ENCODE measurements around the gene ADAMTS9.

Gene ADAMTS9

DNA sequence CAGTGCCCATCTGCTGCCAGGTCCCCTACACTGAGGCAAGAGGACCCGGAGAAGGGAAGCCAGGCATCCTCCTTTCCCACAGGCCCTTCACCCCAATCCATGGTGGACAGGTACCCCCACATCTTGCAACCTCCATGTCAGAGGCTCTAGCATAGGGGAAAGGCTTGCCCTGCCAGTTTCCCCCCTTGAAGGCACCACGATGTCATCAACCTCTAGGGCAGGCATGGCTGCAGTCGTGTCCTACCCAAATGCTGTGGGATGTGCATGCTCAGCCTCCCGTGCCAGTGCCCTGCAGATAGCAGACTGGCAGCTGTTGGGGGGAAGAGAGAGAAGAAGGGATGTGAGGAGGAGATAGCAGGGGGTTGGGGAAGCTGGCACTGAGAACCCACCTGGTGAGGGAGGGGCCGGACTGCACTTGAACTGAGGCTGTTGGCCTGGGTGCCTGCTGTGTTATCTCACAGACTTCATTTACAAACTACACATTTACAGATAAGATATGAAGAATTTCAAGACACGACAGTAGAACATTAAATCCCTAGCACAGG is 197.5 kb downstream of the ADAMTS9 start:
- no peaks in the 10 kb centered on the region for H3K9me3 ChIP-seq (ENCODE audit: control insufficient read depth, insufficient read depth, low read depth, low read length)
- no peak overlapping the region for H3K4me3 ChIP-seq (ENCODE audit: low read depth, low read length)
- no peaks in the 10 kb centered on the region for H3K36me3 ChIP-seq (ENCODE audit: control insufficient read depth, insufficient read depth, low read length)
- H3K27me3 ChIP-seq (ENCODE audit: control insufficient read depth, insufficient read depth, low read length), result peaks cover 14% of the 10 kb centered on the region
- H3K27ac ChIP-seq (ENCODE audit: low read depth, low read length), result no peak overlapping the region
- peaks cover 33% of the 10 kb centered on the region for H3K4me1 ChIP-seq (ENCODE audit: control insufficient read depth, insufficient read depth, low read length)
- H3K9ac ChIP-seq (ENCODE audit: low read length), result no peak overlapping the region

DNA sequence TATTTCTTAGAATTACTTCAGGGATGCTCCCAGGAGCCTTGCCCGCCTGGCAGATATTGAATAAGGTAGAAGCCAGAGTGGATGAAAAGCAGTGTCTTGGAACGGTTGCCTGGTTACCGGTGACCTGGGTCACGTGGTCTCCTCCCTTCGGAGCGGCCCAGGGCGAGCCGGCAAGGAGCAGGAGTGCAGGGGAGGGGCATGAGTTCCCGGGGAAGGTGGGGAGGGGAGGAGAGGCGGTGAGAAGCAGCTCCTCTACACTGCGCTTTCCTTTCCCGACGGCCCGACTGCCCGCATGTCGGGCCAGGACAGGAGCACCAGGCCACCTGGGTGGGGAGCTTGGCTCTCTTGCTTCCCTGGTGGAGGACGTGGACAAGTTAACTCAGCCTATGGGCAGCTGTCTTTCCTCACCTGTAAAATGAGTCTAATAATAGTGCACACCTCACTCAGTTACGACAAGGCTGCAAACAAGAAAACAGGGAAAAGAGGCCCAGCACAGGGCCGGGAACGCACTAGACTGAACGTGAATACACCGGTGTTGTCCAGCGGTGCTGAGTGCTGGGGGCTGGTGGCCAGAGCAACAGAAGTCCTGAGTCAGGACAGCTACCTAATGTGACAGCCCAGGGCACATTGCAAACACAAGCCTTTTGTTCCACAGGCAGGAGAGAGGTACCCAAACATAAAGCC is 198.3 kb downstream of the ADAMTS9 start:
- Histone ChIP-seq H3K27ac (ENCODE audit: low read depth, low read length) (no peak overlapping the region), H3K9ac (ENCODE audit: low read length) (no peak overlapping the region), H3K4me3 (ENCODE audit: low read depth, low read length) (peak overlapping the region; percentile 32), H3K27me3 (ENCODE audit: control insufficient read depth, insufficient read depth, low read length) (peaks cover 14% of the 10 kb centered on the region), H3K4me1 (ENCODE audit: control insufficient read depth, insufficient read depth, low read length) (peaks cover 33% of the 10 kb centered on the region), H3K9me3 (ENCODE audit: control insufficient read depth, insufficient read depth, low read depth, low read length) (no peaks in the 10 kb centered on the region), H3K36me3 (ENCODE audit: control insufficient read depth, insufficient read depth, low read length) (no peaks in the 10 kb centered on the region)

DNA sequence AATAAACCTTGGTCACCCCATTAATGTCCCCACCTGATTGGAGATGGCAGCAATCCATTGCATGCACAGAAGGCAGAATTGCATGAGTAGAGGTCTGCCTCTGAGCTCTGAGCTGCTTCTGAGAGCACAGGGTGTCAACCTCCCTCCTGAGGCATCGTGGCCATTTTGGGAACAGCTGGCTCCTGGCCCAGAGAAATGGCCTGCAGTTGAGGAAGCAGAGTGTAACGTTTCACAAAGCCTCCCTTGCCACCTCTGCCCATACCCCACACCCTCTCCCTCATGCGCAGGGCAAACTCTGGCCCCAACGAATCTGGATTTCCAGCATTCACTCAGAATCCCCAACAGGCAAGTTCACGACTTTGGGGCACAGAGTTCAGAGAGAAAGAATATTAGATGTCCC is 198.9 kb downstream of the ADAMTS9 start:
- Histone ChIP-seq H3K36me3 (ENCODE audit: control insufficient read depth, insufficient read depth, low read length) (no peaks in the 10 kb centered on the region), H3K9me3 (ENCODE audit: control insufficient read depth, insufficient read depth, low read depth, low read length) (no peaks in the 10 kb centered on the region), H3K27ac (ENCODE audit: low read depth, low read length) (no peak overlapping the region), H3K27me3 (ENCODE audit: control insufficient read depth, insufficient read depth, low read length) (peaks cover 14% of the 10 kb centered on the region), H3K4me1 (ENCODE audit: control insufficient read depth, insufficient read depth, low read length) (peaks cover 33% of the 10 kb centered on the region), H3K4me3 (ENCODE audit: low read depth, low read length) (peak overlapping the region; percentile 32), H3K9ac (ENCODE audit: low read length) (no peak overlapping the region)

DNA sequence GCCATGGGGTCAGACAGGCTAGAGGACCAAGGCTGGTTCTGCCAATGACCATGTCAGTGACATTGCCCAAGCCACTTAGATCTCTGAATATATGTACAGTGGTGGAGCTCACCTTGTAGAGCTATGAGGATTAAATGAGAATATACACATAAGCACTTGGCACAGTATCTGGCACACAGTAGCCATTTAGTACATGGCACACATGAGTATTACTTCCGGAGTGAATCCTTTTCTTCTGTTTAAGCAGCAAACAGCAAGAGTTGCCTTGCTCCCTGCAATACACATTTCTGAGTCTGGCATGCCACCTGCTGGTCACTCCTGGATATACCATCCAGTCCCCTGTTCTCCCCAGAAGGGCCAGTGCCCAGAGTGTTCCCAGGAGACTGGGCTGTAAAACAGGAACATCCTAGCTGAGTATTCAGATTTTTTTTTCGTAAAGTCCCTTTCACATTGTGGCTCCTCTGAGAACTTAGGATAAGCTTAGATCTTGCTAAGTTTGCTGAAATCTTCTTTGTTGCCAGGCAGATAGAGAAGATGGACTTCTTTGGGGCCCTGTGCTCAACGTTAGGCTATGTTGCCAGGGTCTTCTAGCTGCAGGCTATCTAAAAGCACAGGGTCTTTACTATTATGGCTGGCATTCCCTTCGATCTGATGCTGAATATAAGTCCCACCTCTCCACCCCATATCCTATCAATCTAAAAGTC is 203.4 kb downstream of the ADAMTS9 start:
- Histone ChIP-seq H3K4me3 (ENCODE audit: low read depth, low read length) (no peak overlapping the region), H3K27me3 (ENCODE audit: control insufficient read depth, insufficient read depth, low read length) (no peaks in the 10 kb centered on the region), H3K9me3 (ENCODE audit: control insufficient read depth, insufficient read depth, low read depth, low read length) (no peaks in the 10 kb centered on the region), H3K9ac (ENCODE audit: low read length) (no peak overlapping the region), H3K4me1 (ENCODE audit: control insufficient read depth, insufficient read depth, low read length) (peaks cover 7% of the 10 kb centered on the region), H3K27ac (ENCODE audit: low read depth, low read length) (no peak overlapping the region), H3K36me3 (ENCODE audit: control insufficient read depth, insufficient read depth, low read length) (no peaks in the 10 kb centered on the region)

DNA sequence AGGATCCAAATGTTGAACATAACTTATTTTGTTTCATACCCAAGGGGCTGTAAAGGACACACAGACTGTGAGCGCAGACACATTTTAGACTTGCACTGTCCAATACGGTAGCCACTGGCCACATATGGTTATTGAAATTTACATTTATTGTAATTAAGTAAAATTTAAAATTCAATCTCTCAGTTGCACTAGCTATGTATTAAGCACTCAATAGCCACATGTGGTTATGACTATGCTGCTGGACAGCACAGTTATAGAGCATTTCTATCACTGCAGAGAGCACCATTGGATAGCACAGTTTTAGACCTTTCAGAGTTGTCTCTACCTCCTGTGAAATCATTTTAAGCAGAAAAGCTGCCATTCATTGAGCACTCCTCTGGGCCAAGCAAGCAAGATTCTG is 204.3 kb downstream of the ADAMTS9 start:
- Histone ChIP-seq H3K9ac (ENCODE audit: low read length) (no peak overlapping the region), H3K27me3 (ENCODE audit: control insufficient read depth, insufficient read depth, low read length) (no peaks in the 10 kb centered on the region)

DNA sequence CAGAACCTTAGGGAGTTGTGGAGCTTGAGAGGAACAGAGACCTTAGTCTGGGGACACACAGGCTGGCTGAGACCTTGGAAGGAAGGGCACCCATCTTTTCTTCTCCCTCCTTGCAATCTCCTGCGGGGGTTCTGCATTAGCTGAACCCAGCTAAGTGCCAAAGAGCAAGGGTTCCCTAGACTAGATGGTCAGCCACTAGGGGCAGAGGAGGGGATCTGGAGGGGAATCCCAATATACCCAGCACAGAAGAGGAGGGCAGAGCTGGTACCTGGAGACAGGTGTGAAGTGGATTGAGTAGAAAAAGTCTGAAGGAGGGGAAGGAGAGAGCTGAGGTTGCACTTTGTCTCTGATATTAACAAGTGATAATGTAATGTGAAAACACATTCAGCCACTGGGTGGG is 212.8 kb downstream of the ADAMTS9 start:
- Histone ChIP-seq H3K9me3 (ENCODE audit: control insufficient read depth, insufficient read depth, low read depth, low read length) (peaks cover 9% of the 10 kb centered on the region; the same call in 1 of the 2 replicates), H3K4me3 (ENCODE audit: low read depth, low read length) (no peak overlapping the region), H3K9ac (ENCODE audit: low read length) (no peak overlapping the region), H3K27ac (ENCODE audit: low read depth, low read length) (no peak overlapping the region), H3K4me1 (ENCODE audit: control insufficient read depth, insufficient read depth, low read length) (no peaks in the 10 kb centered on the region), H3K27me3 (ENCODE audit: control insufficient read depth, insufficient read depth, low read length) (no peaks in the 10 kb centered on the region), H3K36me3 (ENCODE audit: control insufficient read depth, insufficient read depth, low read length) (no peaks in the 10 kb centered on the region)

More for the DNA sequence above, 204.3 kb downstream of the ADAMTS9 start:
- H3K36me3 ChIP-seq (ENCODE audit: control insufficient read depth, insufficient read depth, low read length), result no peaks in the 10 kb centered on the region
- H3K4me3 ChIP-seq (ENCODE audit: low read depth, low read length), result no peak overlapping the region
- H3K4me1 ChIP-seq (ENCODE audit: control insufficient read depth, insufficient read depth, low read length), result no peaks in the 10 kb centered on the region
- H3K9me3 ChIP-seq (ENCODE audit: control insufficient read depth, insufficient read depth, low read depth, low read length), result no peaks in the 10 kb centered on the region
- H3K27ac ChIP-seq (ENCODE audit: low read depth, low read length), result no peak overlapping the region

DNA sequence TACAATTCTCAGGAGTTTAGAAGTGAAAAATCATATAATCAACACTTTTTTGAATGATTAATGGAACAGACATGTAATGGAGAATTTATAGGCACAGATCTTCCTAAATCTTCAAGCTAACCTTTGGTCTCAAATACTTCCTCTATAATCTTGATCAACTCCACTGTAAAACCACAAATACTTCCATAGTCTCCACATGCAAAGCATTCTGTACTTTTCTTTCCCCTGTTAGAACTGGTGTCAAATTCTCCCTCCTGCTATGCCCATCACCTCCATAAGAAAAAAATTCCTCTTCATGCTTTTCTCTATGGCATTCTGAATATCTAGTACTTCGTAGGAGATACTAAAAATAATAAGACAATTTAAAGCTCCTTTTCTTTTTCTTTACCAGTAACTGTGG is 214.3 kb downstream of the ADAMTS9 start:
- H3K27me3 ChIP-seq (ENCODE audit: control insufficient read depth, insufficient read depth, low read length), result no peaks in the 10 kb centered on the region

DNA sequence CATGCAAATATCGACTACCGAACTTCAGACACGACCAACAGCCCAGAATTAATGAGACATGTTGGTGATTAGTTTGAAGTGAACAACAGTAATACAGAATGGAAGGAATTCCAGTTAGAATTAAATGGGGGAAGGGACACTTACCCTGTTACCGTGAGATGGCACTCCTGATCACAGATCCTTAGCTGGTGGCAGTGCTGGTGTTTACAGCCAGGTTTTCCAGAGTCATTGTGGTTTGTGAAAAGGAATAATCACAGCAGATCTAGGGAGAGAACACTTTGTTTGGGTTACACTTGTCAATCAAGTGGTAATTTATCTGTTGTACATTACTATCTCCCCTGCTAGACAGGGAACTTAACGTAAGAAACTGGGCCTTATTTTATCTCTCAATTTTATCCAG is 217.4 kb downstream of the ADAMTS9 start:
- peaks cover 3% of the 10 kb centered on the region; the same call in 1 of the 2 replicates for H3K9me3 ChIP-seq (ENCODE audit: control insufficient read depth, insufficient read depth, low read depth, low read length)
- H3K9ac ChIP-seq (ENCODE audit: low read length), result no peak overlapping the region
- no peaks in the 10 kb centered on the region for H3K36me3 ChIP-seq (ENCODE audit: control insufficient read depth, insufficient read depth, low read length)
- H3K27me3 ChIP-seq (ENCODE audit: control insufficient read depth, insufficient read depth, low read length), result no peaks in the 10 kb centered on the region
- H3K4me3 ChIP-seq (ENCODE audit: low read depth, low read length), result no peak overlapping the region
- peaks cover 4% of the 10 kb centered on the region; the same call in 1 of the 2 replicates for H3K4me1 ChIP-seq (ENCODE audit: control insufficient read depth, insufficient read depth, low read length)
- no peak overlapping the region for H3K27ac ChIP-seq (ENCODE audit: low read depth, low read length)

More for the DNA sequence above, 214.3 kb downstream of the ADAMTS9 start:
- H3K36me3 ChIP-seq (ENCODE audit: control insufficient read depth, insufficient read depth, low read length), result no peaks in the 10 kb centered on the region
- no peak overlapping the region for H3K4me3 ChIP-seq (ENCODE audit: low read depth, low read length)
- H3K27ac ChIP-seq (ENCODE audit: low read depth, low read length), result no peak overlapping the region
- H3K9me3 ChIP-seq (ENCODE audit: control insufficient read depth, insufficient read depth, low read depth, low read length), result peaks cover 9% of the 10 kb centered on the region; the same call in 1 of the 2 replicates
- no peak overlapping the region for H3K9ac ChIP-seq (ENCODE audit: low read length)
- H3K4me1 ChIP-seq (ENCODE audit: control insufficient read depth, insufficient read depth, low read length), result no peaks in the 10 kb centered on the region

DNA sequence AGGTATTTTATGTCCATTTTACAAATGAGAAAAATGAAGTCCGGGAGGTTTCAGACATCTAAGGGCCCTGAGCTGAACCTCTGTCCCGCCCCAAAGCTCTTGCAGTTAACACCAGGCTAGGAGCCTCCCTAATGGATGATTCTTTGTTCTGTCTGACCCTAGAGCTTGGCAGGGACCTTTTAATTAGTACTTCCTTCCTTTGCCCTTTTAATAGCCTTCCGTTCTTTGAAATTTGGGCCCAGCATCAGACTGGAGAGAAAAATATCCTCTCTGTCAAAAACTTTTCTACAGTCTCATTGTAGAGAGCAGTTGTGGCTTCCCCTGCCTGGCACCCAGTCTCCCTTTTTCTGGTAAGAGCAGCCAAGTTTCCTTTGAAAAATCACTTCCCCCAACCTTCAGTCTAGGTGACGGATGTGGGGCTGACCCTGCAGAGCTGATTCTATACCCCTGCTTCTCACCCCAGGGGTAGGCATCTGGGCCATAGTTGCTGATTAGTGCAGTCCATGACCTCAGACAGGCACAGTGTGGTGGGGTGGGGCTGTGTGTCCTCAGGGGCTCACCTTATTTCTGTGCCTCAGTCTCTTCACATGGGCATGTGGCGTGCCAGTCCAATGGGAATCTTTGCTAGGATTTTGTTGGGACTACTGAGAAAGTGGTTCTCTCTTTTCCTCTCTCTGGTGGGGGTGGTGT is 220.4 kb downstream of the ADAMTS9 start:
- Histone ChIP-seq H3K9ac (ENCODE audit: low read length) (no peak overlapping the region), H3K36me3 (ENCODE audit: control insufficient read depth, insufficient read depth, low read length) (no peaks in the 10 kb centered on the region), H3K9me3 (ENCODE audit: control insufficient read depth, insufficient read depth, low read depth, low read length) (no peaks in the 10 kb centered on the region), H3K27me3 (ENCODE audit: control insufficient read depth, insufficient read depth, low read length) (no peaks in the 10 kb centered on the region), H3K4me1 (ENCODE audit: control insufficient read depth, insufficient read depth, low read length) (peaks cover 7% of the 10 kb centered on the region; the same call in 1 of the 2 replicates), H3K27ac (ENCODE audit: low read depth, low read length) (no peak overlapping the region), H3K4me3 (ENCODE audit: low read depth, low read length) (no peak overlapping the region)

Measured in HUES6 (cell line).